ENCODE measurements around the gene RIPOR3.
"Not testable (repeated sequence)": the region's sequence is repeated elsewhere in the genome, so short reads cannot be mapped to it uniquely, and the experiment has no call there.

Gene RIPOR3

DNA sequence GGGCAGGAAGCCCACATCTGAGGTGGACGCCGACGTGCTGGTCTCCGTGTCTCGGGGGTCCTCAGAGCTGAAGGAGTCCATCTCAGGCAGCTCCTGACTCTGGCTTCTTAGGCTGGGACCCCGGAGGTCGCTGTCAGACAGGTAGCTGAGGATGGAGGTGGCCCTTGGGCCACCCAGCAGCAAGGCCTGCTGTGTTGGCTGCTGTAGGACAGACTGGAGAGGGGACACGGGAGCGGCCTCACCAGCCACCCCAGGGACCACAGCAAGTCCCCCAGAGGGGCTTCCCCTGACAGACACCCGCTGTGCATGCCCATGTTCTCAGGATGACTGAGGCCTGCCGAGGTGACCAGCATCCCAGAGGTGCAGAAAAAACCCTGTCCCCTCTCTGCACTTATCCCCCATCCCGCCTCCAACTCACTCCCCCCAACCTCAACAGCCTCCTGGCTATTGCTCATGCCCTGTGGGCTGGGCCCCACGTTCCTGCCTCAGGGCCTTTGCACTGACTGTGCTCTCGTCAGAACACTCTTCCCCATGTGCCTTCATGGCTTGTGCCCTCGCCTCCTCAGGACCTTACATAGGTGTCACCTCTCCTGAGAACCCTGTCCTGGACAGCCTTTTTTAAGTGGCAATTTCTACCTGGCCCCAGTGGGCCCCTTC lies 88.8 kb downstream of the RIPOR3 start:
- no peak for DNase-seq

DNA sequence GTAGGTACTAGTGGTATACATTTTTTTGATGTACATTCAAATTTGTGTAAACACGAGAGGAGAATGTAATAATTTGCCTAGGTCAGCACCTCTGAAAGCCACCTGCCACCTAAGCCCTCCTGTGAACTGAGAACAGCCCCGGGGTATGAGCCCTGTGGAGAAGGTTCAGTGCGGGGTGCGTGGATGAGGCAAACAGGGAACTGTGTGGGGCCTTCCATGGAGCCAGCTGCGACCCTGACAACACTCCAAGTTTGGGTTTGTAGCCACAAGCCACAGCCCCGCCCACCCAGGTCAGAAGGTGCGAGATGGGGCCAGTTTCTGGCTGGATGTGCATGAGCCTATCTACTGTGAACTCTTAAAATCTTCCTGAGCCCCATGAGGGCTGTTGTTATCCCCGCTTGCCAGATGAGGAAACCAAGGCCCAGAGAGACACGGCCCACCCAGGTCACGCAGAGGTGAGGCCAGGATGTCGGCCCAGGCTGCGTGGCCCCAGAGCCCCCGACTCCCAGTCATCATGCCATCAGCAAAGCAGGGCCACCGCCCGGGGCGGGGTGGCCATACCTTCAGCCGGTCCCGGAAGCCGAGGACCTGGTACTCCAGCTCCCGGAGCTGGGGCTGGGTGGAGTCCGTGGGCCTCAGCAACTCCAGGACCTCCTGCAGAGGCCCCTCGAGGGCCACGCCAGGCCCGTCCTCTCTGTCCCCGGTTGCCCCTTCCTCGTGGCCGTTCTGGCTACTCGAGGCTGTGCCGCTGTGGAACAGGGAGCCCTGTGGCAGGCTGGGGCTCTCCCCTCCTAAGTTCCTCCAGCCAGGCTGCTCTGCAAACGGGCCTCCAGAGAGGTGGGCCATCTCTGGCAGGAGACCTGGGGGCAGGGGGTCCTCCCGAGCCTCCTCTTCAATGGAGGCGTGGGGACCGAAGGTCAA lies 89.6 kb downstream of the RIPOR3 start:
- DNase-seq = no peak

DNA sequence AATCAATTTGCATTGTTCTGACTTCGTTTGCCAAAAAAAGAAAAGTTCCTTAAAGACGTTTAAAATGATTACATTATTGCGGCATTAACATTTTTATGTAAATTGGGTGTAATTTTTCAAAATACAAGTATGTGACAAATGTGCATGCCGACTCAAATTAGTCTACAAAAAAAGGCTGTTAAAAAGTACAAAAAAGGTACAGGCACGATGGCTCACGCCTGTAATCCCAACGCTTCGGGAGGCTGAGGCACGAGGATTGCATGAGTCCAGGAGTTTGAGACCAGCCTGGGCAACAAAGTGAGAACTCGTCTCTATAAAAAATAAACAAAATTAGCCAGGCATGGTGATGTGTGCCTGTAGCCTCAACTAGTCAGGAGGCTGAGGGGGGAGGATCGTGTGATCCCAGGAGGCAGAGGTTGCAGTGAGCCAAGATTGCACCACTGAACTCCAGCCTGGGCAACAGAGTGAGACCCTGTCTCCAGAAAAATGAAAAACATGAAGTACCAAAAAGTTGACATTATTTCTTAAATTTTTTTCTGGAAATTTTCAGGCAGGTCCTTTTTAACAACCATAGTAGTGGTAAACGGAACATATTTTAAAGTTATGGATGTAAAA lies 91.0 kb downstream of the RIPOR3 start:
- DNase-seq = no peak

DNA sequence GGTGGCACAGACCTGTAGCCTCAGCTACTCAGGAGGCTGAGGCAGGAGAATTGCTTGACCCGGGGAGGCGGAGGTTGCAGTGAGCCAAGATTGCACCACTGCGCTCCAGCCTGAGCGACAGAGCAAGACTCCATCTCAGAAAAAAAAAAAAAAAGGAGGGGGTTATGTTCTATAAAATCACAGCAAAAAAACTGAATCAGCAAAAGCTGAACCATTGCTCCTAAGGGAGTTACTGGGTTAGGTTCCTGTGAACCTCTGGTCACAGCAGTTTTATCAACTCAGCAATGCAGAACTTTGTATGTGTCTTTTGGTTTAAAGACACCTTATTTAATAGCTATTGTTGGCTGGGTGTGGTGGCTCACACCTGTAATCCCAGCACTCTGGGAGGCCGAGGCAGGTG lies 92.6 kb downstream of the RIPOR3 start:
- not testable (repeated sequence) for DNase-seq

DNA sequence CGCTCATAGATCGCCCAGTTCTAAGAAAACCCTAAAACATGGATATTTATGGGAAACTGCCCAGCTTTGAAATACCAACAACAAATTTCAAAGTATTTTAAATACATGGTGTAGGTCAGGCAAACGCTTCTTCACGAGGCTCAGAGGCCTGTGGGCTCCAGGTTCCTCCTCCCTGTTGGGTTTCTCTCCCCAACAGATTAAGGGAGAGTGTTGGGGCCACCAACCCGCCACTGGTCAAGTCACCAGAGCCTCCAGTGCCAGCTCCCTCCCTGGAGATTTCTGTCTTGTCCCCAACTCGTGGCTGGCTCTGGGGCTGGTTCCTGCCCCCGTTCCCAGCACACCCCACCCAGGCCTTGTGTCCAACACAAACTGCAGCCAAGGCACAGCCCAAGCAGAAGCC lies 93.3 kb downstream of the RIPOR3 start:
- DNase-seq = no peak

DNA sequence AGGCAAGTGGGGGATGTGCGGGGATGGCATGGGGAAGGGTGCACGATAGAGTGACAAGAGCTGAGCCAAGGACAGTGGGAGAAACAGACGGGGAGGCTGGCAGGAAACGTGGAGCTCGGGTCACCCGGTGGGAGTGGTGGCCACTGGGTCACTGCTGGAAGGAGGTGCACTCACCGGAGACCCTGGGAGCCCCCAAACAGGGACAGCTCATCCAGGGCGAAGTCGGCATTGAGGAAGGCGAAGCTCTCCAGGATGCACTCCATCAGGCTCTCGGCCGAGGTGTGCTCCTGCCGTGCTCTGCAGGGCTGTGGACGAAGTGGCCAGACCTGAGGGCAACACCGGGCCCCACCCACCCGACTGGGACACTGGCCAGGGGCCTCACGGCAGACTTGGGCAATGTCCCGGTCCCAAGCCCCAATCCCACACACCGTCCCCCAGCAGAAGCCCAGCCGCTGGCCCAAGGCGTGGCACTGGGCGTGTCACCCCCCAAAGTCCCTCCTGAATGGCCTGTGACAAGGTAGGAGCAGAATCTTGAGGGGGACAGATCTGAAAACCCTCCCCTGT lies 93.9 kb downstream of the RIPOR3 start:
- no peak for DNase-seq

DNA sequence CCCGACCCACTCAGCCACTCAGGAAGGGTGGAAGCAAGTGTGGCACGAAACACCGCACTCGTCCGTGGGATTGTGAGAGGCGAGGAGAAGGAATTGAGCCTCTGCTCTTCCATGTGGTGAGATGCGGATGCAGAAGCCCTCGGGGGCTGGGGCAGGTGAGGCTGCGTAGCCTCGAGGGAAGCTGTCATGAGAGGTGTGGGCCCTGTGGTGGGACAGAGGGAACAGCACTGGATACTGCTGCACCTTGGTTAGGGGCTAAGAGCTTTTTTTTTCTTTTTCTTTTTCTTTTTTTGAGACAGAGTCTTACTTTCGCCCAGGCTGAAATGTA lies 94.7 kb downstream of the RIPOR3 start:
- DNase-seq = no peak

DNA sequence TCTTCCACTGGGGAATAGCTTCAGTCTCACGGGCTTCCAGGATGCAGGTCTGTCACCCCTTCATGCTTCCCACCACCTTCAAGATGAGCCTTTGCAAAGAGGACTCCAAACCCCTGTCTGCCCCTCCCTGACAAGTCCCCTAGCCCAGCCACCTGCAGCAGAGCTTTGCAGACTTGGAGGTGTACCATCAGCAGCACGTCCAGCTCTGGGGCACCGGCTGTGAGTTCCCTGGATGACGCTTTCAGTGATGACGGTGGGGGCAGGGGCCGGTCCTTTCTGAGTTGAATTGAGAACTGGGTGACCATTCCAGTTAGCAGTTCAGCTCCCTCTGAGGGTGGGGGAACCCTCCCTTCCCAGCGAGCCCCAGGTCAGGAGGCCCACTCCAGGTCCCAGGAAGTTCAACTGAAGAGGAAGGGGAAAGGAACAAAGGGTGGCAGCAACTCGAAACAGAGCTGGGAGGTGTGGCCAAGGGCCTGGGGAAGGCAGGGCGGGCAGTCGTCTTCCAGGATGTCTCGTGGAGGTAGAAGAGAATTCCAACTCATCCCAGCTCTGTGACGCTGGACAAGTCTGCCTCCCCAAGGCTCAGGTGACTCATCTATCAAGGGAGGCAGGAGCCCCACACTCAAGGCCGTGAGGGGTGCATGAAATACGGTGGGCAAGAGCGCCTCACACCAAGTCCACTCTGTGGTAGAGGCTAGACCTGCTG lies 95.2 kb downstream of the RIPOR3 start:
- no peak for DNase-seq

DNA sequence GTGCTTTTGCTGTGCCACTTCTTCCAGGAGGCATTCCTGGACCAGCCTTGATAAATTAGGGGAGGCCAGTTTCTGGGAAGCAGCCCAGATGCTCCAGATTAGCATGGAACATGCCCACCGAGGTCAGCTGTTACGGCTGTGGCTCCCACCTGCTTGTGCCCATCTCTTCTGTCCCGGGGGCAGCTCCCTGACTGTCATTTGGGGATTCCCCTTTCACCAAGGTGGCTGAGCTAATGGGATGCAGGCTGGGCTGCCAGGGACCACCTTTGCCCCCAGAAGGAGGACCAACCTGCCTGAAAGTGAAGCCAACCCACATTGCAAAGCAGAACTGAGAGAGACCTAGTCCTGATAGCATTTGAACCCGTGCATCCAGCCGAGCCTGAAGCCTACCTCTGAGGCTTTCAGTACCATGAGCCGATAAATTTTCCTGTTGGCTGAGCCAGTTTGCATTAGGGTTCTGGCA lies 95.9 kb downstream of the RIPOR3 start:
- no peak for DNase-seq

DNA sequence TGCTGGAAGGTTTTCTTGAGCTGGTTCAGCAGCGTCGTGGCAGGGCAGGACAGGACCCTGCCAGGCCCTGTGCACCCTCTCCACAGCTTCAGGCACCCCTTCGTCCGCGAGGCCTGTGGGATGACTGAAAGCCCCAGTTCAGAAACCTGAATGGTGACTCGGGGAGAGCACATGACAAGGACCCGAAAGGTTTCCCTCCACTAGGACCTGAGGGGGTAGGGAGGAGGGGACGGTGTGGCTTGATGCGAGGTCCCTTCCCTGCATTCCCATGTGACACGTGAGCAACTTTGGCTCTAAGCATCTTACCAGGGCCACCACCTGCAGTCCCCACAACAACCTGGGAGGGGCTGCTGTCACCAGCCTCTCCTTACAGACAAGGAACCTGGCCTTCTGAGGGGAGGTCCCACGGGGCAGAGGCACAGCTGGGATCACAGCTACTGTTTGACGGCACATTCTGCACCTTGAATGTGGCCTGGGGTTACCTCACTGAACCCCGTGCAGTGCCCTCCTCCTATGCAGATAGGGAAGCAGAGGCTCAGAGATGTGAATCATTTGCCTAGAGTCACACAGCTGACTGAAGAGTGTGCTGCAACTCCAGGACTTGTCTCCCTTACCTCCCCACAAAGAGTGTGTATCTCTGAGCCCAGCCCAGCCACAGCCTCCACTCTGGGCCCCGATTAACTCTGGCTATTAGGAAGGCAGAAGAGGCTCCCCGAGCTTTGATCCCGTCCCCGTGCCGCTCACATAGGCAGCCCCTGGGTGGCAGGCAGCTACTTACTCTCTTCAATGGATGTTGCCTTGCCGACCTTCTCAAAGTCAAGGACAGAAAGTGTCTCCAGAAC lies 96.5 kb downstream of the RIPOR3 start:
- no peak for DNase-seq

DNA sequence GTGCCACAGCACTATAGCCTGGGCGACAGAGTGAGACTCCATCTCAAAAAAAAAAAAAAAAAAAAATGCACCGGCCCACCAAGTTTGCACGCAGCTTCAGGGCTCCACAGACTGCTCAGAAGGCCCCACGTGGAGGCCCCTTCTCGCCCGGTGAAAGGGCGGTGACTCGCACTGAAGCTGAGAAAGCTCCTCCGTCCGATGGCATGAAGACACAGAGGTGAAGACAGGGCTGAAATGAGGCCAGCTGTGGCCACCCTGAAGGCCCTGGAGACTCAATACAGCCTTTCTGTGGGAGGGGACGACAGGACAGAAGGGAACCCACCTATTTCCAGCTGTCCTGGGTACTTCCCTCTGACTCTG lies 97.1 kb downstream of the RIPOR3 start:
- DNase-seq = no peak

DNA sequence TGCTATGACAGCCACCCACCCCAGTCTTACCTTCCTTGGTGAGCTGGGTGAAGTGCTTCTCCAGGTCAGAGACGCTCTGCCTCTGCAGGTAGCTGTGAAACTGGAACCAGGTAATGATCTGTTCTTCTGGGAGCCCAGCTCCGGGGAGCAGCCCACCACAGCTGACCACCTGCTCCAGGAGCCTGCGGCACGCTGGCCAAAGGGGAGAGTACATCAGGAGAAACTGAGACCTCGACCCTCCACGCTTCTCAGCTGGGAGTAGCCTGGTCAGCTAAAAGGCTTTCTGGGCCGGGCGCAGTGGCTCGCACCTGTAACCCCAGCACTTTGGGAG lies 98.4 kb downstream of the RIPOR3 start:
- DNase-seq = no peak

DNA sequence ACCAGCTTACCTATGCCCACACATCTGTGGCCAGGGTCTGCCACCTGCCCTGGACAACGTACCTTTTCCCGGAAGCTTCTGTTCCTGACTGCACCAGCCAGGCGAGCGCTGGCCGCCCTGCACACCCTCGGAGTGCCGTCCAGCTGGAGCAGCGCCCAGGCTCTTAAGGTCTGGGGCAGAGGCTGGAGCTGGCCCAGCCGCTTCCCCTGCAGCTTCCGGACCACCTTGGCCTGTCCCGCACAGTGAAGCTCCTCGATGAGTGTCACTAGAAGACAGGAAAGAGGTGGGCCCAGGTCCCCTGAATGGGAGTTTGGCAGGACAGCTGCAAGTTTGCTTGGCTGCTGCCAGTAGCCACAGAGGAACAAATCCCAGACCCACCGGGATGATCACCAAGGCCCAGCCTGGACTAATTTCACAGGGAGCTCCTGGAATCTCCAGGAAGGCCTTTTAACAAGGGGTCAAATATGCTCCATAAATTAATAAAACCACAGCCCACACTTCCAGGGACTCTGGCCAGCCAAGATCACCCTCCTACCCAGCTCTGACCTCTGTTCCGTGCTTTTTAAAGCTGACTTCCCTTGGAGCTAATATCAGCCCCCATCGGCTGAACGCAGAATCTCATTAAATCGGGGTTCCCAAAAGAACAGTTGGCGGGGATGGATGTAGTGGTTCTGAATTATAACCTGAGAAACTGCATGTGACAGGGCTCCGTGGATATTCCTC lies 98.9 kb downstream of the RIPOR3 start:
- DNase-seq = no peak

DNA sequence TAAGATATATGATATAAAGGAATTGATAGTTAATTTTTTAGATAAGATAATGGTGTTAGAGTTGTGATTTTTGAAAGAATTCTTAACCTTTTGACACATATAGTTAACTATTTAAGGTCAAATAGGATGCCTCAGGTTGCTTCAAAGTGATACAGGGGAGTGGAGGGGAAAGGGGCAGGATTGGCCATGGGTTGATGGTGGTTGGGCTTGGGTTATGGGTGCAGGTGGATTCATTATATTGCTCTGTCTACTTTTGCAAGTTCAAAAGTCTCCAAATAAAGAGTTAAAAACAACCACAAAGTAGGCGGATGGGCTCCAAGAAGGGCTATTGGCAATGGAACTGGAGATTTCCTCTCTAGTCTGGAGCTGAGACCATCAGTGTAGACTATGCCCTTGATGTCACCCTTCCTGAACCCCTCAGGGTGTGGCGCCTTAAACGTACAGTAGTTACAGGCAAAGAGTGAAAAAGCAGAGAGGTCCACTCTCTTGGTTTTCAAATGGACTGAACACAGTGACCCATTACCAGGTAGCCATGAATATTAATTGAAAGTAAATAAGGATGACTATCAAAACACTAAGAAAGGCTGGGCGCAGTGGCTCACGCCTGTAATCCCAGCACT lies 100.0 kb downstream of the RIPOR3 start:
- DNase-seq = no peak

DNA sequence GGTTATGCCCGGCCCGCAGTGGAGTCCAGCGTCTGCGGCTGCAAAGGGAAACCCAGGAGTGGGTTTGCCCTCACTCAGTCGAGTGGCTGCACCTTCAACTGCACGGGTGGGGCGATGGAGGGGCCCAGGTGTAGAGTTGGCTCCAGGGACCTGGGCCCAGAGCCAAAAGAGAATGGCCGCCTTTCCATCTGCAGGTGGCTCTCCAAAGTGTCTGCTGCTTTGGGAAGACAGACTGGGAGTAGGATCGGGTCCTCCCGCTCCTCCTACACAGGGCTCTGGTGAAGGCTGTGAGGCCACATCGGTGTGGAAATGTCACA lies 101.0 kb downstream of the RIPOR3 start:
- no peak for DNase-seq

DNA sequence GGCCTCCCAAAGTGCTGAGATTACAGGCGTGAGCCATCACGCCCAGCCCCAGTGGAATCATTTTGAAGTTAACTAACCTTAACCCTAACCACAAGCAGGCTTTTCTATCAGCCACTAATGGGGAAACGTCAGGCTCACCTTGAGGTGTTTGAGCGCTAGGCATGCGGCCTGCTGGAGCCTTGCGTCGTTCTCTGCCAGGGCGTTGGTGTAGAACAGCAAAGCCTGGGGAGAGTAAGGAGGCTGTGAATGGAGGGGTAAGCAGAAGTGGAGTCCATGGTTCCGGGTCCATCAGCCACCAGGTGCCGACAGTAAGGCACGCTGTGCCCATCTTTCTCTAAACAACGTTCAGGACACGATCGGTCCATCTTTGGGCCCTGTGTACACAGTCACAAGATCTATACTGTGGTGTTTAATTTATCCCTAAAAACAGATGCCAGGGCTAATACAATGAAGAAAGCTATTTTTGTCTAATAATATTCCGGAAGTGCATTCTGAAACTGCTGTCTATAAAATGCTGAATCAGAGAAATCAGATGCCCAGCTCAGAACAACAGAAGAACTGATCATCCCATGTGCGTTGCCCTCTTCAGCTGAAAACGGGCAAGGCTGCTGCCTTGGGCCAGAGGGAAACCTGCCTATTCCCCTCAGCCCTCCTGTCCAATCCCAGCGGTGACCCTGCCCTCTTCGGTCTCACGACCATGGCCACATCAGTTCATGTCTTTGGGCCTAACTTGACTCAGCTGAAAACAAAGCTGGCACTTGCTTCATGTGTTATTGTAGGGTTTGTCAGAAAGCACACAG lies 101.6 kb downstream of the RIPOR3 start:
- no peak for DNase-seq

DNA sequence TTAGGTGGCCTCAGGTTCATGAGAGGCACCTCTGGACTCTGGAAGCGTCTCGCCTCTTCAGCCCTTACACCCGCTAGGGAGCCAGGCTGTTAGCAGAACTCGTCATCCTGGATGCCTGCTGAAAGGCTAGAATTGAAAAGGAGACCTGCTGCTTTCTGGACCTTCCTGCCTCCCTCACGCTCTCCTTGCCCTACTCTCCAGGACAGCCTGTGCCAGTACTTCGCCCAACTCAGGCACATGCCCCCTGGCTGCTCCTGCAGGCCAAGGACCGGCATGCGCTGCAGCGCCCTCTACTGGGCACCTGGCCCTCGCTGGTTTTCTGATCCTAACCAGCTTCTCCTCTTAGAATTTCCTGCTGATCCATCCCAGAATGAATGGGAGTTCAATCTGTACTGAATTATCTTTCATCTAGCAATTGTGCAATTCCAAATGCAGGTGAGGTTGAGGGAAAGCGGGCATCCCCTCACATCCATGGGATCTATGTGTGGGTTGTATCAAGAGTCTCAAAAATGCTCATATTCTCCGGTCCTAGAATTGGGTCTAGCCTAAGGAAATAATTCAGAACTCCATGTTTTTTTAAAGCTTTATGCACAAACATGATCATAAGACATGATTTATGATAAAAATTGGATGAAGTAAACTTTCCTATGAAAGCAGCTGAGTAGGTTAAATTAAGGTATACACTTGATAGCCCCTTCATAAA lies 103.2 kb downstream of the RIPOR3 start:
- peak; percentile 37 for DNase-seq

DNA sequence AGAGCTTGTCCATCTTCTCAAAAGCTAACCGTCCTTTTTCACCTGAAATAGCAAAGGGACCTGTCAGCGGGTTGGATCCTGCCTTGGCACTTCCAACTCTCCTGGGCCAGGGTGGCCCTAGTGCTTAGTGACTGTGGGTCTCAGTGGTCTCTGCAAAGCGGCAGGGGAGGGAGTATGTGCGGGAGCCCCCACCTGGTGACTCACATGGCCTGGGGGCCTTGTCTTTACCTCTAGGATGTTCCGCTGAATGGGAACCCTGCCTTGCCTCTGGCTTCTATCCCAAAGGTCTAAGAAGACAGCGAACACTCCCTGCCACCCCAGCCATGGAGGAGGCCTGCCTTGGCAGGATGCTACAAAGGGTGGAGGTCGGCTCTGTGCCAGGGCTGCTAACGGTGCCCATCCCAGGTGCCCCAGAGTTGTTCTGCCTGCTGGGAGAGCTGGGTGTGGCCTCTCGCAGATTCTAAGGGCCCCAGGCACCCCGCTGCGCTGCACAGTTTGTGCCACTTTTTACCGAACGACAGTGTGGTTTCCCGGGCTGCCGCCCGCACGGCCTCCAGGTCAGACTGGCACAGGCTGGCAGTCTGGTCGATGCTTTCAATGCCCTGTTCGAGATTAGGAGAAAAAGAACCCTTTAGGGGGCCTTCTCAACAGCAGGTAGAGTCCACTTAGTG lies 103.9 kb downstream of the RIPOR3 start:
- DNase-seq = no peak

DNA sequence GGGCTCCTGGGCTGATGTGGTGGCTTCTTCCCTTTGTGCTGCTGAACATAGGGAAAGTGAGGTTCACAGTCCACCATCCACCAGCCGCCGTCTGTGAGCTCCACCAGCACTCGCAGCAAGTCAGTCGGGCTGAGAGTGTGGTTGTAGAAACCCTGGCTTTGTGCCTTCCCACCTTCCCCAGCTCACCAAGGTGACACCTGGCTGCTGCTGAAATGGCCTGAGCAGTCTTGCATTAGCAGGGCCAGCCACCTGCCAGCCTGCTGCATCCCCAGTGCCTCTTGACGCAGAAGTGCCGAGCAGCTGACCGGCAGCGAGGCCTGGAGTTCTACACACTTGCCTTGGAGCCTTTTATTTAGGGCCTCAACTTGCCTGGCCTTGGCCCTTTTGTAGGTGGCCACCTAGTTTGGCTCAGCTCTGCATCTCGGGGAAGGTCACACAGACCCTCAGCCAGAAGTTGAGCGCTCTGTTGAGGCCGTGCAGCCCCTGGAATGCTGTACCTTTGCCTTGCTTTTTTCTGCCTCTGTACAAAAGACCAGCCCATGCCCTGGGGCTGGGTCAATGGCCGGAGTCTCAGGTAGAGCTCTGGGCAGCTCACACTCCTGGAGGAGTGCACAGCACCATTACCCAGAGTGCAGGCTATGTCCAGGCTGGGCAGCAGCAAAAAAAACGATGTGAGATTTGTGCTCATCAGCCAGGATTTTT lies 104.7 kb downstream of the RIPOR3 start:
- no peak for DNase-seq
